MM.1S (cell line): Measurements from ENCODE around the gene PADI1.

ENCODE experiments used
- EZH2 ChIP-seq: fragments of 300-600 bp; sonication (generic); optimal IDR thresholded peaks from 2 replicates; pipeline ENCODE3; 2017; ENCODE audit warnings: low read depth, mild to moderate bottlenecking, antibody characterized with exemption, low read length, mixed read lengths
- EZH2phosphoT487 ChIP-seq: fragments of 300-600 bp; sonication (generic); IDR thresholded peaks from 2 replicates; pipeline ENCODE4 v1.6.1; 2018; ENCODE audit warnings: antibody characterized with exemption, low read length
- TF ChIP-seq, protein P1 (sequence below): fragments of 300-600 bp; sonication (generic); IDR thresholded peaks from 2 replicates; pipeline ENCODE4 v1.5.1; 2016; ENCODE audit warnings: antibody characterized with exemption, low read length, mixed read lengths

DNA sequence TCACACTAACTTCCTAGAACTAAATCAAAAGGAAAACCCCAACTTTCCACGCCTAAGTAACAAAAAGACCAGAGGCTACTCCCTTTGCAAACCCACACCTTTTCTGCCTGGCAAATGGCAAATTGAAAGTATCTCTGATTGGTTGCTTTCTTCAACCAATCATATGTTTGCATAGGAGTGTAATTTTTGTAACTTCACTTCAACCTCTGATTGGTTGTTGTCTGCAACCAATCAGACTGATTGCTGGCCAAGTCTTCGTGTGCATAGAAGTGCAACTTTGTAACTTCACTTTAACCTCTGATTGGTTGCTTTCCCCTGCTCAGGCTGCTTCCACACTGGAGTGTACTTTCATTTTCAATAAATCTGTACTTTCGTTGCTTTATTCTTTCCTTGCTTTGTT lies 48.8 kb upstream of the PADI1 start:
- TF ChIP-seq, protein P1, sequence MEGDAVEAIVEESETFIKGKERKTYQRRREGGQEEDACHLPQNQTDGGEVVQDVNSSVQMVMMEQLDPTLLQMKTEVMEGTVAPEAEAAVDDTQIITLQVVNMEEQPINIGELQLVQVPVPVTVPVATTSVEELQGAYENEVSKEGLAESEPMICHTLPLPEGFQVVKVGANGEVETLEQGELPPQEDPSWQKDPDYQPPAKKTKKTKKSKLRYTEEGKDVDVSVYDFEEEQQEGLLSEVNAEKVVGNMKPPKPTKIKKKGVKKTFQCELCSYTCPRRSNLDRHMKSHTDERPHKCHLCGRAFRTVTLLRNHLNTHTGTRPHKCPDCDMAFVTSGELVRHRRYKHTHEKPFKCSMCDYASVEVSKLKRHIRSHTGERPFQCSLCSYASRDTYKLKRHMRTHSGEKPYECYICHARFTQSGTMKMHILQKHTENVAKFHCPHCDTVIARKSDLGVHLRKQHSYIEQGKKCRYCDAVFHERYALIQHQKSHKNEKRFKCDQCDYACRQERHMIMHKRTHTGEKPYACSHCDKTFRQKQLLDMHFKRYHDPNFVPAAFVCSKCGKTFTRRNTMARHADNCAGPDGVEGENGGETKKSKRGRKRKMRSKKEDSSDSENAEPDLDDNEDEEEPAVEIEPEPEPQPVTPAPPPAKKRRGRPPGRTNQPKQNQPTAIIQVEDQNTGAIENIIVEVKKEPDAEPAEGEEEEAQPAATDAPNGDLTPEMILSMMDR = no peak
- no peak for TF ChIP-seq EZH2
- TF ChIP-seq EZH2phosphoT487 = no peak
